ENCODE data around the gene PRDX1.
"Not testable (repeated sequence)": the region's sequence is repeated elsewhere in the genome, so short reads cannot be mapped to it uniquely, and the experiment has no call there.

Gene PRDX1

GRCh38 chr1:45473302-45473701 is 48.4 kb downstream of the PRDX1 start:
- Histone ChIP-seq H3K27me3 (ENCODE audit: low read depth, low read length) (no peaks in the 10 kb centered on the region), H3K79me2 (ENCODE audit: low read length) (no peaks in the 10 kb centered on the region), H2AFZ (ENCODE audit: low read depth, low read length) (no peak overlapping the region), H3K4me3 (ENCODE audit: low read length) (no peak overlapping the region), H3K4me1 (ENCODE audit: low read length) (peaks cover 40% of the 10 kb centered on the region), H3K27ac (ENCODE audit: low read length) (no peak overlapping the region), H3K4me2 (ENCODE audit: low read length) (no peak overlapping the region), H3K9me3 (ENCODE audit: insufficient read depth, low read length) (no peaks in the 10 kb centered on the region), H3K9ac (ENCODE audit: low read length) (no peak overlapping the region), H4K20me1 (ENCODE audit: insufficient read depth, low read length) (no peaks in the 10 kb centered on the region), H3K36me3 (replicated peaks; ENCODE audit: low read depth, low read length) (no peaks in the 10 kb centered on the region)
- TF ChIP-seq EZH2phosphoT487 (IDR thresholded peaks at IDR 0.05; ENCODE audit: low read depth) (no peak), CTCF (IDR thresholded peaks at IDR 0.05; ENCODE audit: low read depth, low read length) (no peak)

GRCh38 chr1:45470306-45470798 is 51.3 kb downstream of the PRDX1 start:
- Histone ChIP-seq H3K4me1 (ENCODE audit: low read length) (peaks cover 50% of the 10 kb centered on the region), H3K4me3 (ENCODE audit: low read length) (peak overlapping the region; percentile 20; the same call in 1 of the 2 replicates), H3K4me2 (ENCODE audit: low read length) (peak overlapping the region; percentile 58), H3K27me3 (ENCODE audit: low read depth, low read length) (no peaks in the 10 kb centered on the region), H3K9ac (ENCODE audit: low read length) (no peak overlapping the region), H4K20me1 (ENCODE audit: insufficient read depth, low read length) (no peaks in the 10 kb centered on the region), H3K36me3 (replicated peaks; ENCODE audit: low read depth, low read length) (no peaks in the 10 kb centered on the region), H3K27ac (ENCODE audit: low read length) (peak overlapping the region; percentile 43; the same call in 1 of the 2 replicates), H3K79me2 (ENCODE audit: low read length) (no peaks in the 10 kb centered on the region), H3K9me3 (ENCODE audit: insufficient read depth, low read length) (no peaks in the 10 kb centered on the region), H2AFZ (ENCODE audit: low read depth, low read length) (no peak overlapping the region)
- TF ChIP-seq EZH2phosphoT487 (IDR thresholded peaks at IDR 0.05; ENCODE audit: low read depth) (no peak), CTCF (IDR thresholded peaks at IDR 0.05; ENCODE audit: low read depth, low read length) (no peak)

- H3K4me3 ChIP-seq (ENCODE audit: low read length); H3K9me3 ChIP-seq (ENCODE audit: insufficient read depth, low read length); H3K27ac ChIP-seq (ENCODE audit: low read length); H4K20me1 ChIP-seq (ENCODE audit: insufficient read depth, low read length); H2AFZ ChIP-seq (ENCODE audit: low read depth, low read length); H3K9ac ChIP-seq (ENCODE audit: low read length); H3K36me3 ChIP-seq (replicated peaks; ENCODE audit: low read depth, low read length); H3K79me2 ChIP-seq (ENCODE audit: low read length); H3K27me3 ChIP-seq (ENCODE audit: low read depth, low read length): not testable (repeated sequence)
- peak overlapping the region; percentile 32 for H3K4me2 ChIP-seq (ENCODE audit: low read length)
- H3K4me1 ChIP-seq (ENCODE audit: low read length): peaks cover 37% of the 10 kb centered on the region
These were observed 54.3 kb downstream of the PRDX1 start for GRCh38 chr1:45467353-45467752.

GRCh38 chr1:45465277-45465676 is 56.4 kb downstream of the PRDX1 start:
- no peak overlapping the region for H3K9ac ChIP-seq (ENCODE audit: low read length)
- no peak overlapping the region for H3K27ac ChIP-seq (ENCODE audit: low read length)
- TF ChIP-seq CTCF (IDR thresholded peaks at IDR 0.05; ENCODE audit: low read depth, low read length) (no peak), EZH2phosphoT487 (IDR thresholded peaks at IDR 0.05; ENCODE audit: low read depth) (no peak)
- H3K27me3 ChIP-seq (ENCODE audit: low read depth, low read length): no peaks in the 10 kb centered on the region
- H3K36me3 ChIP-seq (replicated peaks; ENCODE audit: low read depth, low read length): no peaks in the 10 kb centered on the region
- no peaks in the 10 kb centered on the region for H4K20me1 ChIP-seq (ENCODE audit: insufficient read depth, low read length)
- H3K4me2 ChIP-seq (ENCODE audit: low read length): no peak overlapping the region
- no peaks in the 10 kb centered on the region for H3K9me3 ChIP-seq (ENCODE audit: insufficient read depth, low read length)
- no peaks in the 10 kb centered on the region for H3K79me2 ChIP-seq (ENCODE audit: low read length)
- H3K4me3 ChIP-seq (ENCODE audit: low read length): no peak overlapping the region
- H2AFZ ChIP-seq (ENCODE audit: low read depth, low read length): no peak overlapping the region
- peaks cover 28% of the 10 kb centered on the region for H3K4me1 ChIP-seq (ENCODE audit: low read length)
